Hematopoietic multipotent progenitor cell treated with erythropoietin and hydrocortisone succinate and interleukin-3 and kit ligand, for 4 days (in vitro differentiated cells): Measurements from ENCODE around the gene IST1.

ENCODE experiments used
- DNase-seq: peaks from one replicate; pipeline ENCODE4 v3.0.0-alpha.2; 2015

The IST1 gene

GRCh38 chr16:71919035-71919434 lies 23.7 kb downstream of the IST1 start:
- DNase-seq: peak; percentile 65

- no peak for DNase-seq
Measured at GRCh38 chr16:71920658-71921057, 25.3 kb downstream of the IST1 start.

- no peak for DNase-seq
Measured at GRCh38 chr16:71923941-71924690, 28.8 kb downstream of the IST1 start.

GRCh38 chr16:71924710-71925109 lies 29.4 kb downstream of the IST1 start:
- DNase-seq: no peak

GRCh38 chr16:71927383-71927782 lies 32.1 kb downstream of the IST1 start:
- DNase-seq: peak; percentile 35

GRCh38 chr16:71927787-71928186 lies 32.5 kb downstream of the IST1 start:
- DNase-seq: no peak

GRCh38 chr16:71929048-71929447 lies 33.7 kb downstream of the IST1 start:
- no peak for DNase-seq

- no peak for DNase-seq
Measured at GRCh38 chr16:71930013-71930563, 34.8 kb downstream of the IST1 start.

GRCh38 chr16:71931001-71931400 lies 35.7 kb downstream of the IST1 start:
- no peak for DNase-seq

- DNase-seq: no peak
Measured at GRCh38 chr16:71931599-71931998, 36.3 kb downstream of the IST1 start.

- DNase-seq: no peak
Measured at GRCh38 chr16:71933017-71933416, 37.7 kb downstream of the IST1 start.

GRCh38 chr16:71933913-71934695 lies 38.8 kb downstream of the IST1 start:
- DNase-seq: no peak

- DNase-seq: no peak
Measured at GRCh38 chr16:71937868-71938510, 42.7 kb downstream of the IST1 start.

- DNase-seq: peak; percentile 48
Measured at GRCh38 chr16:71943887-71944286, 48.6 kb downstream of the IST1 start.

GRCh38 chr16:71945616-71946015 lies 50.3 kb downstream of the IST1 start:
- DNase-seq: no peak

- no peak for DNase-seq
Measured at GRCh38 chr16:71952825-71953224, 57.5 kb downstream of the IST1 start.

- no peak for DNase-seq
Measured at GRCh38 chr16:71954180-71954579, 58.8 kb downstream of the IST1 start.

- no peak for DNase-seq
Measured at GRCh38 chr16:71954699-71955195, 59.4 kb downstream of the IST1 start.

GRCh38 chr16:71956486-71956885 lies 61.2 kb downstream of the IST1 start:
- peak; percentile 20 for DNase-seq

- DNase-seq: peak; percentile 90
Measured at GRCh38 chr16:71961066-71962039, 66.0 kb downstream of the IST1 start.

- DNase-seq: no peak
Measured at GRCh38 chr16:71963125-71963875, 68.0 kb downstream of the IST1 start.
